Measurements from ENCODE around the gene CD44. TPM values are rescaled to one million over a fixed set of nuclear protein-coding genes. Genes with fewer than 3 reads are reported as not detected.

Gene CD44
- total and polyA plus RNA-seq, 8 donors, result 332 to 693 (median 504) TPM

DNA sequence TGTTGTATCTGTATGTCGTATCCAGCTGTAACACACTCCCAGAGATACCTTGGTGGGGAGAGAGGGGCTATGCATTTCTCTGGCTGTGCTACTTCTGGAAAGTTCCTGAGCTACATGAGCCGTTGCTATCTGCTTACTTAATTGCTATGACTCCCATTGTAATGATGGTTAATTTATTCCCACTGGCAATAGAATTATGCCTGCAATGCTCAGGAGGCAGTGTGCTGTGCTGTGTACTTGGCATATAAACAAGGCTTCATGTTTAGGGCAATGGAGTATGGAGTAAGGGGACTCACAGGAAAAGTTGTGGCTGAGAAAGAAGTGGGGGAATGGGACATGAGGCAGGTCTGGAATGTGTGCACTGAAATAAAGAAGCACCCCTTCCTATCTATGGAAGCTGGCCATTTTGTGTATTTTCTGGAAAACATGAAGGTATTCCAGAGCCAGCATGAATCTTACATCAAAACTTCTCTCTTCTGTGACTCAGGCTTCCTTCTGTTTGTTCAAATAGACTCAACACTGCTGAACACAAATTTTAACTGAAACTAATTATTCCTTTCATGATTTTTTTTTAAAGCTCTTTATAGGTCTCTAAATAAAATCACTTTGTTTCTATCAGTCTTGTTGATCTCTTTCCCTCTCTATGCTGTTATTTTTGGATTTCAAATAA is 40.6 kb downstream of the CD44 start:
- Histone ChIP-seq H3K27ac (peak overlapping the region in 1 of 2 donors; percentile 53), H3K4me1 (peaks cover 14 to 76% of the 10 kb centered on the region in 2 donors), H3K9me3 (no peaks in the 10 kb centered on the region), H3K4me3 (no peak overlapping the region), H3K36me3 (peaks cover 4 to 79% of the 10 kb centered on the region in 2 donors), H3K27me3 (no peaks in the 10 kb centered on the region)
- ATAC-seq, result peak; percentile 7
- intact Hi-C loops (cut with DNase I), result no loop called here
- TF ChIP-seq, protein P1, sequence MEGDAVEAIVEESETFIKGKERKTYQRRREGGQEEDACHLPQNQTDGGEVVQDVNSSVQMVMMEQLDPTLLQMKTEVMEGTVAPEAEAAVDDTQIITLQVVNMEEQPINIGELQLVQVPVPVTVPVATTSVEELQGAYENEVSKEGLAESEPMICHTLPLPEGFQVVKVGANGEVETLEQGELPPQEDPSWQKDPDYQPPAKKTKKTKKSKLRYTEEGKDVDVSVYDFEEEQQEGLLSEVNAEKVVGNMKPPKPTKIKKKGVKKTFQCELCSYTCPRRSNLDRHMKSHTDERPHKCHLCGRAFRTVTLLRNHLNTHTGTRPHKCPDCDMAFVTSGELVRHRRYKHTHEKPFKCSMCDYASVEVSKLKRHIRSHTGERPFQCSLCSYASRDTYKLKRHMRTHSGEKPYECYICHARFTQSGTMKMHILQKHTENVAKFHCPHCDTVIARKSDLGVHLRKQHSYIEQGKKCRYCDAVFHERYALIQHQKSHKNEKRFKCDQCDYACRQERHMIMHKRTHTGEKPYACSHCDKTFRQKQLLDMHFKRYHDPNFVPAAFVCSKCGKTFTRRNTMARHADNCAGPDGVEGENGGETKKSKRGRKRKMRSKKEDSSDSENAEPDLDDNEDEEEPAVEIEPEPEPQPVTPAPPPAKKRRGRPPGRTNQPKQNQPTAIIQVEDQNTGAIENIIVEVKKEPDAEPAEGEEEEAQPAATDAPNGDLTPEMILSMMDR (IDR thresholded peaks at IDR 0.05), result no peak
- no peak for DNase-seq

DNA sequence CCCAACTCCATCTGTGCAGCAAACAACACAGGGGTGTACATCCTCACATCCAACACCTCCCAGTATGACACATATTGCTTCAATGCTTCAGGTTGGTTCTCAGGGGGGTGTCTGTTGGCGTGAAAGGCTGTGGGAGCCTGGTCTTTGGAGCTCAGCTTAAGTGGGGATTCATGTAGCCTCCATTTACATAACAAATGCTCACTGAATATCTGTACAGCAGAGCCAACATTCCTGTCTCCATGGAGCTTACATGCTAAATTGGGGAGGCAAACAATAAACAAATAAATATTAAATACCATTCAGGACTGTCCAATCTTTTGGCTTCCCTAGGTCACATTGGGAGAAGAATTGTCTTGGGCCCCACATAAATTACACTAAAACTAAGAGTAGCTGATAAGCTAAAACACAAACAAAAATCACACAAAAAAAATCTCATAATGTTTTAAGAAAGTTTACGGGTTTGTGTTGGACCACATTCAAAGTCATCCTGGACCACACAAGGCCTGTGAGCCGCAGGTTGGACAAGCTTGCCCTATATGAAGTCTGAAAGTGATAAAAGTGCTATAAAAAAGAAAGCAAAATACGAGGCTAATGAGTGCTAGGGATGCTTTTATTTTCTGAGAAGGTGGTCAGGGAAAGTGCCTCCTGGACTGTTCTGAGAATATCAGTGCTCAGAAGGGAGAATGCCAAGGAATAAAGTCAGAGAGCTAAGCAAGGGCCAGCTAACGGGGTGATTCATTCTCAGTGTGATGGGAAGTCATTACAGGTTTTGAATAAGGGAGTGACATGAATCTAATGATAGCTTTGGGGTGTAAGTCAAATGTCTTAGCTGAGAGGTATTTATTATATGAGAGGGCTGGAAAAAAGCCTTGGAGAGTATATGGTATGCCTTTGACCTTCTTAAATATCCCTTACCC is 41.6 kb downstream of the CD44 start:
- ATAC-seq (peak; percentile 27), DNase-seq (no peak)
- Histone ChIP-seq H3K27me3 (no peaks in the 10 kb centered on the region), H3K4me1 (peaks cover 5 to 69% of the 10 kb centered on the region in 2 donors), H3K9me3 (no peaks in the 10 kb centered on the region), H3K36me3 (peaks cover 4 to 88% of the 10 kb centered on the region in 2 donors), H3K27ac (peak overlapping the region in 1 of 2 donors; percentile 14), H3K4me3 (no peak overlapping the region)
- TF ChIP-seq, protein P1 (IDR thresholded peaks at IDR 0.05), result no peak
- intact Hi-C loops (cut with DNase I), result no loop called here

DNA sequence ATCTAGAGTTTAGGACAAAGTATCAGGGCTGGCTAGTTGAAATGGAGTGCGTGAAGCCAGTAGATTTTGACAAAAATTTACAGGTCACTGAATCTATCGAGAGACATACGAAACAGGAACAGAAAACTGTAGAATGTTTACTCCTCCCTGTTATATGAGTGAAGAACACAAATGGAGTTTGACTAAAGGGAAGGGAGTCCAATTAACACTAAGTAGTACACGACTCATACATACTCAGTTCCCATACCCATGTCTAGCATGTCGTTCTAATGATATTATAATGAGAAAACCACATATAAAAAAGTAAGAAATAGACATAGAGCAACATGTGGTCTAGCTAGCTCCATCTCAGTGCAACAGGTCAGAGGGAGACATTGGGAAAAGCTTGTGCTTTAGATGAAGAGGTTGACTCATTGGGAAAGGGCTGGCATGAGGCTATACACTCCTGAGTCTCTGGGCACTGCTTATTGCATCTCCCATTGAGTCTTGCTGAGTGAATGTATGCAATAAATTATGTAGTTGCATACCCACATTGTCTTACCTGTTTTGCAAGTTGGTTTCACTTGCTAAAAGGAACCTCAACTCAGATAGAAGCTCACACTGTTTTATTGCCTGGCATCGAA is 43.5 kb downstream of the CD44 start:
- intact Hi-C loops (cut with DNase I), result no loop called here
- peaks cover under 1 to 94% of the 10 kb centered on the region in 2 donors for H3K36me3 ChIP-seq
- DNase-seq (no peak), ATAC-seq (no peak)
- no peaks in the 10 kb centered on the region for H3K9me3 ChIP-seq
- no peak overlapping the region for H3K4me3 ChIP-seq
- peaks cover 3 to 67% of the 10 kb centered on the region in 2 donors for H3K4me1 ChIP-seq
- H3K27me3 ChIP-seq, result no peaks in the 10 kb centered on the region
- no peak overlapping the region for H3K27ac ChIP-seq
- TF ChIP-seq, protein P1 (IDR thresholded peaks at IDR 0.05), result no peak

- intact Hi-C loops (cut with DNase I), result no loop called here
- no peak overlapping the region for H3K27ac ChIP-seq
- peaks cover 0 to 65% of the 10 kb centered on the region in 2 donors for H3K4me1 ChIP-seq
- TF ChIP-seq, protein P1 (IDR thresholded peaks at IDR 0.05), result no peak
- H3K27me3 ChIP-seq, result no peaks in the 10 kb centered on the region
- no peak for ATAC-seq
- no peak for DNase-seq
- peaks cover 0 to 94% of the 10 kb centered on the region in 2 donors for H3K36me3 ChIP-seq
- H3K9me3 ChIP-seq, result no peaks in the 10 kb centered on the region
- H3K4me3 ChIP-seq, result no peak overlapping the region
These were observed 44.5 kb downstream of the CD44 start for GRCh38 chr11:35183326-35183925.

All from left lung (tissue), 10 donors.